HCT116 (cell line): ENCODE measurements around the gene WAC.

Experiments used
- ATF3 ChIP-seq: IDR thresholded peaks from 2 replicates; pipeline ENCODE4 v1.6.1; 2012
- CEBPB ChIP-seq: IDR thresholded peaks from 2 replicates; pipeline ENCODE4 v1.6.1; 2012; ENCODE audit warnings: low read depth
- CTCF ChIP-seq, 3 experiments: fragments of 200-600 bp in 1 of 3; sonication (generic) in 1 of 3; IDR thresholded peaks in 2 of 3; conservative IDR thresholded peaks in 1 of 3; 2 replicates each; pipeline ENCODE4 v1.5.1; 2012 to 2017; ENCODE audit warnings: low read depth in 2 of 3, low read length in 2 of 3, antibody characterized with exemption in 1 of 3, borderline replicate concordance in 1 of 3, control low read depth in 1 of 3, mild to moderate bottlenecking in 1 of 3, mixed read lengths in 1 of 3, mixed run types in 1 of 3, moderate library complexity in 1 of 3; ENCODE audit not compliant: insufficient read depth in 1 of 3
- ELF1 ChIP-seq: IDR thresholded peaks from 2 replicates; pipeline ENCODE4 v1.6.1; 2012; ENCODE audit warnings: low read depth, borderline replicate concordance
- EZH2 ChIP-seq: fragments of 200-600 bp; sonication (generic); IDR thresholded peaks from 2 replicates; pipeline ENCODE4 v1.6.1; 2017; ENCODE audit warnings: antibody characterized with exemption, mixed run types
- EZH2phosphoT487 ChIP-seq: fragments of 200-600 bp; IDR thresholded peaks from 2 replicates; pipeline ENCODE4 v1.6.1; 2018; ENCODE audit warnings: antibody characterized with exemption, borderline replicate concordance
- JUND ChIP-seq: IDR thresholded peaks from 2 replicates; pipeline ENCODE4 v1.6.1; 2012
- MAX ChIP-seq: IDR thresholded peaks from 2 replicates; pipeline ENCODE4 v1.6.1; 2012
- POLR2A ChIP-seq: IDR thresholded peaks from 2 replicates; pipeline ENCODE4 v1.7.0; 2011; ENCODE audit warnings: borderline replicate concordance; ENCODE audit not compliant: insufficient read depth, insufficient read length; ENCODE audit errors: extremely low read depth
- POLR2AphosphoS5 ChIP-seq: IDR thresholded peaks from 2 replicates; pipeline ENCODE4 v1.6.1; 2011; ENCODE audit warnings: mild to moderate bottlenecking, low read depth, low read length, moderate library complexity
- REST ChIP-seq: IDR thresholded peaks from 2 replicates; pipeline ENCODE4 v1.6.1; 2012; ENCODE audit warnings: low read depth
- SIN3A ChIP-seq: IDR thresholded peaks from 2 replicates; pipeline ENCODE4 v1.6.1; 2012; ENCODE audit warnings: low read depth
- ZFX ChIP-seq: fragments of 450-650 bp; IDR thresholded peaks from 2 replicates; pipeline ENCODE4 v1.6.1; 2017
- ZNF274 ChIP-seq: fragments of 200-500 bp; sonication (Bioruptor generic); IDR thresholded peaks from 2 replicates; pipeline ENCODE4 v1.6.1; 2014; ENCODE audit warnings: mild to moderate bottlenecking, low read depth, low read length, inconsistent platforms

- TF ChIP-seq CTCF (IDR thresholded peaks at IDR 0.05 in 2 of 3, conservative IDR thresholded peaks at IDR 0.05 in 1 of 3; ENCODE audit: borderline replicate concordance in 1 of 3, insufficient read depth in 1 of 3, low read depth in 2 of 3, low read length in 2 of 3), result no peak
- TF ChIP-seq EZH2, result no peak
- TF ChIP-seq POLR2AphosphoS5, result no peak
- no peak for TF ChIP-seq MAX
- TF ChIP-seq ZNF274, result no peak
- TF ChIP-seq ATF3, result no peak
- no peak for TF ChIP-seq POLR2A
- no peak for TF ChIP-seq CEBPB
- no peak for TF ChIP-seq SIN3A
- no peak for TF ChIP-seq JUND
- no peak for TF ChIP-seq ZFX
- no peak for TF ChIP-seq ELF1
- no peak for TF ChIP-seq REST
- no peak for TF ChIP-seq EZH2phosphoT487
These were observed 22.0 kb downstream of the WAC start for GRCh38 chr10:28554952-28555351.
